ENCODE data around the gene GABBR2. TPM values are rescaled to one million over a fixed set of nuclear protein-coding genes. Genes with fewer than 3 reads are reported as not detected.

The GABBR2 gene
- total RNA-seq, 1 experiment from 2014 or later: not detected

GRCh38 chr9:98701576-98701975 lies 7.2 kb downstream of the GABBR2 start:
- TF ChIP-seq CTCF (IDR thresholded peaks at IDR 0.05; ENCODE audit: unreplicated experiment): no peak
- no peaks in the 10 kb centered on the region for H3K36me3 Mint-ChIP-seq (ENCODE audit: insufficient read depth, unreplicated experiment)
- H3K9me3 Mint-ChIP-seq (ENCODE audit: unreplicated experiment): no peaks in the 10 kb centered on the region
- no peaks in the 10 kb centered on the region for H3K4me1 Mint-ChIP-seq (ENCODE audit: insufficient read depth, unreplicated experiment)
- H3K4me3 Mint-ChIP-seq (ENCODE audit: unreplicated experiment): no peak overlapping the region
- BruUV-seq (replicated peaks): no TSS peak
- H3K27me3 Mint-ChIP-seq (ENCODE audit: insufficient read depth, unreplicated experiment): peaks cover 86% of the 10 kb centered on the region
- H3K27ac Mint-ChIP-seq (ENCODE audit: low read depth, unreplicated experiment): no peak overlapping the region
- DNase-seq (ENCODE audit: unreplicated experiment): no peak
- ChIA-PET POLR2A (interaction anchor here (0.6 kb wide), 1 partner anchor 910 kb away, joined by 3 read pairs; no protein-coding TSS in a partner anchor), CTCF (no interaction called here)
- intact Hi-C loops (cut with micrococcal nuclease): no loop called here

- Mint-ChIP-seq H3K9me3 (ENCODE audit: unreplicated experiment) (no peaks in the 10 kb centered on the region), H3K27me3 (ENCODE audit: insufficient read depth, unreplicated experiment) (peaks cover 86% of the 10 kb centered on the region), H3K36me3 (ENCODE audit: insufficient read depth, unreplicated experiment) (no peaks in the 10 kb centered on the region), H3K27ac (ENCODE audit: low read depth, unreplicated experiment) (no peak overlapping the region), H3K4me3 (ENCODE audit: unreplicated experiment) (no peak overlapping the region), H3K4me1 (ENCODE audit: insufficient read depth, unreplicated experiment) (no peaks in the 10 kb centered on the region)
- intact Hi-C loops (cut with micrococcal nuclease): no loop called here
- DNase-seq (ENCODE audit: unreplicated experiment): no peak
- ChIA-PET CTCF (no interaction called here), POLR2A (no interaction called here)
- TF ChIP-seq CTCF (IDR thresholded peaks at IDR 0.05; ENCODE audit: unreplicated experiment): no peak
- BruUV-seq (replicated peaks): no TSS peak
These were observed 7.9 kb downstream of the GABBR2 start for GRCh38 chr9:98700801-98701200.

- intact Hi-C loops (cut with micrococcal nuclease): no loop called here
- DNase-seq (ENCODE audit: unreplicated experiment): no peak
- Mint-ChIP-seq H3K9me3 (ENCODE audit: unreplicated experiment) (no peaks in the 10 kb centered on the region), H3K27ac (ENCODE audit: low read depth, unreplicated experiment) (no peak overlapping the region), H3K4me3 (ENCODE audit: unreplicated experiment) (no peak overlapping the region), H3K4me1 (ENCODE audit: insufficient read depth, unreplicated experiment) (no peaks in the 10 kb centered on the region), H3K27me3 (ENCODE audit: insufficient read depth, unreplicated experiment) (peaks cover 90% of the 10 kb centered on the region), H3K36me3 (ENCODE audit: insufficient read depth, unreplicated experiment) (no peaks in the 10 kb centered on the region)
- ChIA-PET POLR2A (no interaction called here), CTCF (no interaction called here)
- no peak for TF ChIP-seq CTCF (IDR thresholded peaks at IDR 0.05; ENCODE audit: unreplicated experiment)
- BruUV-seq (replicated peaks): no TSS peak
These were observed 9.9 kb downstream of the GABBR2 start for GRCh38 chr9:98698856-98699255.

- Mint-ChIP-seq H3K4me1 (ENCODE audit: insufficient read depth, unreplicated experiment) (no peaks in the 10 kb centered on the region), H3K27ac (ENCODE audit: low read depth, unreplicated experiment) (no peak overlapping the region), H3K9me3 (ENCODE audit: unreplicated experiment) (no peaks in the 10 kb centered on the region), H3K4me3 (ENCODE audit: unreplicated experiment) (no peak overlapping the region), H3K36me3 (ENCODE audit: insufficient read depth, unreplicated experiment) (no peaks in the 10 kb centered on the region), H3K27me3 (ENCODE audit: insufficient read depth, unreplicated experiment) (peaks cover 66% of the 10 kb centered on the region)
- intact Hi-C loops (cut with micrococcal nuclease): no loop called here
- CTCF ChIA-PET: interaction anchor here (0.6 kb wide), 1 partner anchor 62 kb away, joined by 3 read pairs; no protein-coding TSS in a partner anchor
- POLR2A ChIA-PET: no interaction called here
- no peak for DNase-seq (ENCODE audit: unreplicated experiment)
- no peak for TF ChIP-seq CTCF (IDR thresholded peaks at IDR 0.05; ENCODE audit: unreplicated experiment)
- BruUV-seq (replicated peaks): no TSS peak
These were observed 13.8 kb downstream of the GABBR2 start for GRCh38 chr9:98694943-98695342.

Data from MCF 10A (cell line).